ENCODE data around the gene CCM2L. TPM values are rescaled to one million over a fixed set of nuclear protein-coding genes. Genes with fewer than 3 reads are reported as not detected.
"Not testable (repeated sequence)": the region's sequence is repeated elsewhere in the genome, so short reads cannot be mapped to it uniquely, and the experiment has no call there.

The CCM2L gene
- polyA plus RNA-seq, 1 donor (not counting 4 experiments of a cell fraction or from before 2014, with no cell fraction given): not detected

GRCh38 chr20:32033316-32033715, 23.1 kb downstream of the CCM2L start:
- no peaks in the 10 kb centered on the region for H4K20me1 ChIP-seq (ENCODE audit: control insufficient read depth, extremely low read depth, insufficient read depth, low read length)
- H3K4me2 ChIP-seq (ENCODE audit: control insufficient read depth, extremely low read depth, insufficient read depth, low read depth, low read length): no peak overlapping the region
- no peak overlapping the region for H3K9ac ChIP-seq (ENCODE audit: control insufficient read depth, extremely low read depth, insufficient read depth, low read length)
- peaks cover 46% of the 10 kb centered on the region for H3K27me3 ChIP-seq (ENCODE audit: control insufficient read depth, extremely low read depth, insufficient read depth, low read length)
- no peaks in the 10 kb centered on the region for H3K36me3 ChIP-seq (ENCODE audit: control insufficient read depth in 2 of 2, extremely low read depth in 1 of 2, insufficient read depth in 2 of 2, low read length in 2 of 2)
- DNase-seq (ENCODE audit: low read depth, low spot score) (no peak), FAIRE-seq (no peak)
- H3K79me2 ChIP-seq (ENCODE audit: control insufficient read depth, insufficient read depth, low read length): no peaks in the 10 kb centered on the region
- H3K27ac ChIP-seq (ENCODE audit: control insufficient read depth, insufficient read depth, low read length): no peak overlapping the region
- no peaks in the 10 kb centered on the region for H3K9me1 ChIP-seq (ENCODE audit: control insufficient read depth, extremely low read depth, insufficient read depth, low read length)
- no peaks in the 10 kb centered on the region for H3K4me1 ChIP-seq (ENCODE audit: control insufficient read depth, extremely low read depth, insufficient read depth, low read length)
- TF ChIP-seq EZH2 (IDR thresholded peaks at IDR 0.05; ENCODE audit: low read length) (no peak), CTCF (optimal IDR thresholded peaks at IDR 0.05 in 1 of 3, IDR thresholded peaks at IDR 0.05 in 1 of 3, conservative IDR thresholded peaks at IDR 0.05 in 1 of 3; ENCODE audit: extremely low read depth in 1 of 3, insufficient read depth in 2 of 3, low read length in 3 of 3) (no peak)
- no peaks in the 10 kb centered on the region for H3K9me3 ChIP-seq (ENCODE audit: control insufficient read depth, low read depth, low read length)
- no peak overlapping the region for H3K4me3 ChIP-seq (ENCODE audit: control insufficient read depth in 2 of 3, extremely low read depth in 1 of 3, insufficient read depth in 2 of 3, low read depth in 1 of 3, low read length in 3 of 3)
- no peak overlapping the region for H2AFZ ChIP-seq (ENCODE audit: control insufficient read depth, low read length)
- dilution Hi-C loops (cut with MboI; ENCODE audit: extremely low pct_ligation_motif_present, low sequenced_read_pairs): no loop called here

- dilution Hi-C loops (cut with MboI; ENCODE audit: extremely low pct_ligation_motif_present, low sequenced_read_pairs); FAIRE-seq; H3K9me3 ChIP-seq (ENCODE audit: control insufficient read depth, low read depth, low read length); H3K27ac ChIP-seq (ENCODE audit: control insufficient read depth, insufficient read depth, low read length); H3K4me2 ChIP-seq (ENCODE audit: control insufficient read depth, extremely low read depth, insufficient read depth, low read depth, low read length); H3K4me3 ChIP-seq (ENCODE audit: control insufficient read depth in 2 of 3, extremely low read depth in 1 of 3, insufficient read depth in 2 of 3, low read depth in 1 of 3, low read length in 3 of 3); H2AFZ ChIP-seq (ENCODE audit: control insufficient read depth, low read length); H3K79me2 ChIP-seq (ENCODE audit: control insufficient read depth, insufficient read depth, low read length); H3K9me1 ChIP-seq (ENCODE audit: control insufficient read depth, extremely low read depth, insufficient read depth, low read length); H3K4me1 ChIP-seq (ENCODE audit: control insufficient read depth, extremely low read depth, insufficient read depth, low read length); DNase-seq (ENCODE audit: low read depth, low spot score); H3K36me3 ChIP-seq (ENCODE audit: control insufficient read depth in 2 of 2, extremely low read depth in 1 of 2, insufficient read depth in 2 of 2, low read length in 2 of 2); H3K9ac ChIP-seq (ENCODE audit: control insufficient read depth, extremely low read depth, insufficient read depth, low read length); H4K20me1 ChIP-seq (ENCODE audit: control insufficient read depth, extremely low read depth, insufficient read depth, low read length): not testable (repeated sequence)
- H3K27me3 ChIP-seq (ENCODE audit: control insufficient read depth, extremely low read depth, insufficient read depth, low read length): peaks cover 46% of the 10 kb centered on the region
These were observed 23.5 kb downstream of the CCM2L start for GRCh38 chr20:32033721-32034120.
